ENCODE results near the gene MYRFL.

Gene MYRFL

GRCh38 chr12:69915964-69916363 is 90.9 kb downstream of the MYRFL start:
- Histone ChIP-seq H3K9me2 (replicated peaks; ENCODE audit: control insufficient read depth, low read length) (no peaks in the 10 kb centered on the region), H3K79me2 (ENCODE audit: control insufficient read depth, low read length) (no peaks in the 10 kb centered on the region), H4K20me1 (ENCODE audit: control insufficient read depth, insufficient read depth, low read depth, low read length) (no peaks in the 10 kb centered on the region), H3K27me3 (ENCODE audit: control insufficient read depth, low read length) (no peaks in the 10 kb centered on the region), H3K4me3 (ENCODE audit: low read length) (no peak overlapping the region), H3F3A (ENCODE audit: control insufficient read depth, insufficient read depth) (peaks cover 10% of the 10 kb centered on the region), H3K4me1 (ENCODE audit: control insufficient read depth, low read length) (peaks cover 72% of the 10 kb centered on the region), H3K4me2 (ENCODE audit: low read length) (peak overlapping the region; percentile 0; the same call in 1 of the 2 replicates), H3K36me3 (ENCODE audit: control insufficient read depth, low read length) (peaks cover 26% of the 10 kb centered on the region), H3K9me3 (ENCODE audit: control insufficient read depth, insufficient read depth, low read length) (peaks cover 15% of the 10 kb centered on the region), H3K27ac (ENCODE audit: low read depth, low read length) (0 out of 2 replicates have a peak overlapping the region, but pooled peaks have one; percentile 2)
- TF ChIP-seq CTCF (IDR thresholded peaks at IDR 0.05; ENCODE audit: low read depth, low read length, poor library complexity, severe bottlenecking) (no peak), EZH2phosphoT487 (IDR thresholded peaks at IDR 0.05; ENCODE audit: borderline replicate concordance, low read length) (no peak)

DNA sequence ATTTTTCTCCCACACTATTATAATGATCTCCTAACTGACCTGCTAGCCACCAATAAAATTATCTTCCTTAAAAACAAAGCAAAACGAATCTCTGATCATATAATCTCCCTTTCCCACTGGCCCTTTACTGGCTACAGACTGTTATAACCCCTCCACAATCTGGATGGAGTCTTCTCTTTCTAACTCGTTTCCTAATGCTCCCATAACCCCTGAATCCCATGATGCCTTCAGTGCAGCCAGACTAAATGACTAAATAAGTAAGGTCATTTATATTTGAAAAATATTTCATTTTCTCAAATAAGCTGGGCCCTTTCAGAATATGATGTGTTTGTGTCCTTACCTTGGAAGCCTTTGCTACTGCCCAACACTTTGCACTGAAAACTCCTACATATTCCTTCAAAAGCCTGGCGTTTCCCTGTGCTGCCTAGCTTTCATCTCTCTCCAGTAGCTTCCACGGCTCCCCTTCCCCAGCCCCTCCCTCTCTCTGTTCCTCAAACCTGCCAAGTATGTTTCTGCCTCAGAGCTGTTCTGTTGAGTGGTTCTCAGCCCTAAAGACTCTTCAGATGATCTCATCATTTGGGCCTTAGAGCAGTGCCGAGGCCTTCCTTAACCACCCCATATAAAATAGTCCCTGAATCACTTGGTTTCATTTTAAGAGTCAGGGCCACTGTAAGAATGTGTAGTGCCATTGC is 91.7 kb downstream of the MYRFL start:
- no peak overlapping the region for H3K4me2 ChIP-seq (ENCODE audit: low read length)
- H3K4me3 ChIP-seq (ENCODE audit: low read length), result no peak overlapping the region
- H3K79me2 ChIP-seq (ENCODE audit: control insufficient read depth, low read length), result no peaks in the 10 kb centered on the region
- H3K4me1 ChIP-seq (ENCODE audit: control insufficient read depth, low read length), result peaks cover 65% of the 10 kb centered on the region
- H3K36me3 ChIP-seq (ENCODE audit: control insufficient read depth, low read length), result peaks cover 25% of the 10 kb centered on the region
- peaks cover 15% of the 10 kb centered on the region for H3K9me3 ChIP-seq (ENCODE audit: control insufficient read depth, insufficient read depth, low read length)
- H3F3A ChIP-seq (ENCODE audit: control insufficient read depth, insufficient read depth), result peaks cover 7% of the 10 kb centered on the region
- TF ChIP-seq EZH2phosphoT487 (IDR thresholded peaks at IDR 0.05; ENCODE audit: borderline replicate concordance, low read length) (no peak), CTCF (IDR thresholded peaks at IDR 0.05; ENCODE audit: low read depth, low read length, poor library complexity, severe bottlenecking) (no peak)
- H4K20me1 ChIP-seq (ENCODE audit: control insufficient read depth, insufficient read depth, low read depth, low read length), result no peaks in the 10 kb centered on the region
- no peak overlapping the region for H3K27ac ChIP-seq (ENCODE audit: low read depth, low read length)
- no peaks in the 10 kb centered on the region for H3K27me3 ChIP-seq (ENCODE audit: control insufficient read depth, low read length)
- no peaks in the 10 kb centered on the region for H3K9me2 ChIP-seq (replicated peaks; ENCODE audit: control insufficient read depth, low read length)

- H3F3A ChIP-seq (ENCODE audit: control insufficient read depth, insufficient read depth), result no peaks in the 10 kb centered on the region
- H3K9me3 ChIP-seq (ENCODE audit: control insufficient read depth, insufficient read depth, low read length), result peaks cover 10% of the 10 kb centered on the region
- TF ChIP-seq EZH2phosphoT487 (IDR thresholded peaks at IDR 0.05; ENCODE audit: borderline replicate concordance, low read length), result no peak
- TF ChIP-seq CTCF (IDR thresholded peaks at IDR 0.05; ENCODE audit: low read depth, low read length, poor library complexity, severe bottlenecking), result no peak
- no peak overlapping the region for H3K4me3 ChIP-seq (ENCODE audit: low read length)
- no peaks in the 10 kb centered on the region for H3K9me2 ChIP-seq (replicated peaks; ENCODE audit: control insufficient read depth, low read length)
- H4K20me1 ChIP-seq (ENCODE audit: control insufficient read depth, insufficient read depth, low read depth, low read length), result no peaks in the 10 kb centered on the region
- no peaks in the 10 kb centered on the region for H3K27me3 ChIP-seq (ENCODE audit: control insufficient read depth, low read length)
- H3K4me1 ChIP-seq (ENCODE audit: control insufficient read depth, low read length), result peaks cover 62% of the 10 kb centered on the region
- H3K27ac ChIP-seq (ENCODE audit: low read depth, low read length), result no peak overlapping the region
- no peak overlapping the region for H3K4me2 ChIP-seq (ENCODE audit: low read length)
- peaks cover 15% of the 10 kb centered on the region for H3K36me3 ChIP-seq (ENCODE audit: control insufficient read depth, low read length)
- H3K79me2 ChIP-seq (ENCODE audit: control insufficient read depth, low read length), result no peaks in the 10 kb centered on the region
Observed at GRCh38 chr12:69918287-69918686, 93.3 kb downstream of the MYRFL start.

All from DOHH2 (cell line).